ENCODE measurements around the gene IFI27L1. TPM values are rescaled to one million over a fixed set of nuclear protein-coding genes. Genes with fewer than 3 reads are reported as not detected.

IFI27L1 gene
- 9.6 and 22.0 TPM in 2 replicates for total RNA-seq

GRCh38 chr14:94080621-94081385 lies at the start of gene IFI27L1, which contains the start of gene DDX24:
TSS of gene IFI27L1 (plus strand) at chr14:94081310. CDS start at chr14:94096938, 15,628 bp downstream.
TSS of gene DDX24 (minus strand) at chr14:94081202. CDS start at chr14:94079742, 1,460 bp downstream.

GRCh38 chr14:94110552-94111181 lies 29.6 kb downstream of the IFI27L1 start, which contains the start of gene IFI27:
TSS of gene IFI27 (plus strand) at chr14:94110736.

GRCh38 chr14:94129111-94129757 lies 48.1 kb downstream of the IFI27L1 start, which contains the start of gene IFI27L2:
TSS of gene IFI27L2 (minus strand) at chr14:94129604. CDS start at chr14:94129564, 40 bp downstream.

Other genes starting within 250 kb of the IFI27L1 start
- gene FAM181A, start 154.0 kb upstream of the IFI27L1 start, total RNA-seq = not detected in 2 replicates
- gene ASB2, start 104.7 kb upstream of the IFI27L1 start, total RNA-seq = 0.50 and 1.2 TPM in 2 replicates
- gene CCDC197, start 84.0 kb upstream of the IFI27L1 start, total RNA-seq = not detected in 2 replicates
- 1.7 and 2.8 TPM in 2 replicates for gene OTUB2, start 55.0 kb upstream of the IFI27L1 start, total RNA-seq
- 158 and 205 TPM in 2 replicates for gene DDX24, start 108 bp upstream of the IFI27L1 start, total RNA-seq
- gene IFI27, start 29.4 kb downstream of the IFI27L1 start, total RNA-seq = 34.4 and 52.5 TPM in 2 replicates
- gene IFI27L2, start 48.3 kb downstream of the IFI27L1 start, total RNA-seq = 99.8 and 126 TPM in 2 replicates
- gene PPP4R4, start 93.0 kb downstream of the IFI27L1 start, total RNA-seq = 0.44 and 2.8 TPM in 2 replicates
- gene SERPINA10, start 212.0 kb downstream of the IFI27L1 start, total RNA-seq = 0.17 TPM in 1 of 2 replicates, not detected in the other
- gene SERPINA6, start 242.0 kb downstream of the IFI27L1 start, total RNA-seq = 0.17 TPM in 1 of 2 replicates, not detected in the other

Measured in smooth muscle cell of trachea (primary cell).